B cell (primary cell): ENCODE measurements around the gene SRC. TPM values are rescaled to one million over a fixed set of nuclear protein-coding genes. Genes with fewer than 3 reads are reported as not detected.

Experiments
- ATAC-seq: fragments of 200-7000 bp; cut with Tn5 transposase; one replicate; pipeline ENCODE4 v1.10.0; 2021; ENCODE audit warnings: low read depth, mild to moderate bottlenecking, moderate number of reproducible peaks, moderate library complexity
- CTCF ChIA-PET: fragments of 350-600 bp; sonication (Branson Sonifier 250); formaldehyde crosslinking; loops from one replicate; lab custom pipeline; 2021; ENCODE audit warnings: antibody characterized with exemption, inconsistent platforms; lab: Charles Lee
- POLR2A ChIA-PET: fragments of 350-600 bp; sonication (Branson Sonifier 250); formaldehyde crosslinking; loops from one replicate; lab custom pipeline; 2021; ENCODE audit warnings: antibody characterized with exemption; lab: Charles Lee
- DNase-seq: peaks from one replicate; pipeline ENCODE4 v3.0.0; 2013
- H2AFZ ChIP-seq: 2 replicates; pipeline ENCODE4 v1.6.1; 2012; ENCODE audit warnings: mild to moderate bottlenecking, low read depth, low read length; ENCODE audit not compliant: insufficient read depth, poor library complexity, severe bottlenecking
- H3K27ac ChIP-seq, 2 donors: 1 replicate in 1 of 2; 2 replicates in 1 of 2; pipeline ENCODE4 v1.5.1; 2012 to 2013; ENCODE audit warnings: low read length in 2 of 2, mild to moderate bottlenecking in 2 of 2, moderate library complexity in 1 of 2
- H3K27me3 ChIP-seq, 4 experiments: fragments of 200-600 bp in 1 of 4; sonication (generic) in 1 of 4; replicated peaks in 1 of 4; 1 replicate in 2 of 4; 2 replicates in 2 of 4; pipeline versions ENCODE4 v1.6.1 to v1.7.0; 2013 to 2016; ENCODE audit warnings: low read length in 3 of 4, mild to moderate bottlenecking in 2 of 4, mixed read lengths in 1 of 4, moderate library complexity in 1 of 4; ENCODE audit not compliant: insufficient read depth in 4 of 4, control insufficient read depth in 3 of 4; ENCODE audit errors: control extremely low read depth in 1 of 4
- H3K36me3 ChIP-seq, 2 experiments: replicated peaks in 1 of 2; 1 replicate in 1 of 2; 2 replicates in 1 of 2; pipeline versions ENCODE4 v1.6.1 to v1.7.1; 2013; ENCODE audit warnings: low read length in 1 of 2; ENCODE audit not compliant: insufficient read depth in 2 of 2, control insufficient read depth in 1 of 2; ENCODE audit errors: control extremely low read depth in 1 of 2, extremely low read depth in 1 of 2
- H3K4me1 ChIP-seq, 2 donors: fragments of 200-600 bp in 1 of 2; sonication (generic) in 1 of 2; 1 replicate in 1 of 2; 2 replicates in 1 of 2; pipeline versions ENCODE4 v1.5.1 to v1.6.1; 2013 to 2017; ENCODE audit warnings: low read length in 2 of 2; ENCODE audit not compliant: control insufficient read depth in 2 of 2, insufficient read depth in 2 of 2
- H3K4me2 ChIP-seq: replicated peaks from 2 replicates; pipeline ENCODE3; 2012; ENCODE audit warnings: mild to moderate bottlenecking, low read depth, low read length; ENCODE audit not compliant: poor library complexity, severe bottlenecking
- H3K4me3 ChIP-seq, 5 experiments: fragments of 200-600 bp in 1 of 5; sonication (generic) in 1 of 5; 1 replicate in 3 of 5; 2 replicates in 2 of 5; pipeline versions ENCODE4 v1.5.1 to v1.7.0; 2011 to 2016; ENCODE audit warnings: low read length in 4 of 5, mild to moderate bottlenecking in 4 of 5, low read depth in 2 of 5, control low read depth in 1 of 5, moderate library complexity in 1 of 5; ENCODE audit not compliant: insufficient read depth in 1 of 5; ENCODE audit errors: control extremely low read depth in 1 of 5, extremely low read depth in 1 of 5
- H3K79me2 ChIP-seq: fragments of 200-600 bp; sonication (generic); one replicate; pipeline ENCODE4 v1.6.0; 2016; ENCODE audit warnings: low read length; ENCODE audit not compliant: control insufficient read depth, insufficient read depth
- H3K9ac ChIP-seq: fragments of 200-600 bp; sonication (generic); 2 replicates; pipeline ENCODE4 v1.6.1; 2017; ENCODE audit warnings: mild to moderate bottlenecking, low read length, moderate library complexity
- H3K9me3 ChIP-seq, 3 donors: one replicate each; pipeline versions ENCODE4 v1.6.1 to v1.7.1; 2013; ENCODE audit warnings: low read length in 2 of 3; ENCODE audit not compliant: control insufficient read depth in 2 of 3, insufficient read depth in 1 of 3; ENCODE audit errors: control extremely low read depth in 1 of 3
- H4K20me1 ChIP-seq: 2 replicates; pipeline ENCODE4 v1.6.0; 2012; ENCODE audit warnings: mild to moderate bottlenecking, low read length; ENCODE audit not compliant: insufficient read depth, control insufficient read depth, poor library complexity, severe bottlenecking
- H3K27ac Mint-ChIP-seq: one replicate; pipeline ENCODE4 v1.8.0; 2021; ENCODE audit warnings: mixed read lengths
- H3K27me3 Mint-ChIP-seq: one replicate; pipeline ENCODE4 v1.8.0; 2021; ENCODE audit warnings: mixed read lengths
- H3K4me1 Mint-ChIP-seq: one replicate; pipeline ENCODE4 v1.8.0; 2021; ENCODE audit warnings: mixed read lengths
- H3K4me3 Mint-ChIP-seq: one replicate; pipeline ENCODE4 v1.8.0; 2021; ENCODE audit warnings: mixed read lengths
- H3K9me3 Mint-ChIP-seq: one replicate; pipeline ENCODE4 v1.8.0; 2022; ENCODE audit warnings: mixed read lengths; ENCODE audit not compliant: insufficient read depth
- CTCF ChIP-seq: fragments of 200-600 bp; IDR thresholded peaks from one replicate; pipeline ENCODE4 v1.8.0; 2022; ENCODE audit warnings: antibody characterized with exemption, mild to moderate bottlenecking
- EZH2 ChIP-seq: IDR thresholded peaks from 2 replicates; pipeline ENCODE4 v1.6.1; 2012; ENCODE audit warnings: borderline replicate concordance, low read depth, mild to moderate bottlenecking, moderate library complexity, low read length; ENCODE audit not compliant: insufficient read depth, poor library complexity, severe bottlenecking
- WGBS: methylation state at CpG from one replicate; pipeline ENCODE4 v1.1.5; 2013; ENCODE audit warnings: missing lambda C conversion rate; ENCODE audit not compliant: insufficient coverage; 5-methylcytosine and 5-hydroxymethylcytosine counted together
- intact Hi-C: fragments of 100-400 bp; cut with micrococcal nuclease; formaldehyde crosslinking; loops from one replicate; pipeline ENCODE4 v1.10.0; 2022
- polyA plus RNA-seq: library from polyadenylated mRNA; depleted of rRNA; stranded (reverse); fragments of >200 nt; gene quantifications from 2 replicates; pipeline ENCODE4 v1.2.3, GENCODE V29; 2012
- total RNA-seq, 2 donors: library from RNA; stranded (reverse); fragments of 120-200 nt in 1 of 2; gene quantifications; 1 replicate in 1 of 2; 2 replicates in 1 of 2; pipeline versions ENCODE4 v1.2.3 to v1.2.4, GENCODE V29; 2013 to 2022

The SRC gene
- total and polyA plus RNA-seq, 2 donors (not counting 1 experiment from before 2014, with no cell fraction given), result 6.5 to 16.8 TPM

- Histone ChIP-seq H3K79me2 (no peaks in the 10 kb centered on the region), H3K27ac (no peak overlapping the region), H2AFZ (no peak overlapping the region), H3K4me2 (no peak overlapping the region), H3K36me3 (no peaks in the 10 kb centered on the region), H3K4me1 (peaks cover 15 to 16% of the 10 kb centered on the region in 2 donors), H3K9ac (no peak overlapping the region), H3K9me3 (peaks cover 0 to 3% (median 0%) of the 10 kb centered on the region in 3 donors), H3K27me3 (peaks cover 0 to 5% (median 1%) of the 10 kb centered on the region in 4 experiments), H3K4me3 (no peak overlapping the region), H4K20me1 (no peaks in the 10 kb centered on the region)
- no peak for ATAC-seq
- intact Hi-C loops, result no loop called here
- TF ChIP-seq EZH2 (no peak), CTCF (no peak)
- Mint-ChIP-seq H3K9me3 (no peaks in the 10 kb centered on the region), H3K27ac (no peak overlapping the region), H3K4me3 (no peak overlapping the region), H3K4me1 (no peaks in the 10 kb centered on the region), H3K27me3 (peaks cover 9% of the 10 kb centered on the region)
- ChIA-PET CTCF (interaction anchor here (0.9 kb wide), 1 partner anchor 117 kb away, joined by 3 read pairs; no protein-coding TSS in a partner anchor), POLR2A (no interaction called here)
- DNase-seq, result no peak
- WGBS, result 91% methylated on average over 27 of the region's 27 CpGs
Measured at GRCh38 chr20:37416100-37416847, 70.3 kb downstream of the SRC start.

GRCh38 chr20:37416848-37417616 is 71.1 kb downstream of the SRC start:
- Histone ChIP-seq H3K4me2 (no peak overlapping the region), H3K27me3 (peaks cover 0 to 10% (median 3%) of the 10 kb centered on the region in 4 experiments), H3K79me2 (no peaks in the 10 kb centered on the region), H3K36me3 (no peaks in the 10 kb centered on the region), H2AFZ (no peak overlapping the region), H3K4me1 (peaks cover 10% of the 10 kb centered on the region in 2 donors), H3K27ac (no peak overlapping the region), H3K9me3 (peaks cover 0 to 3% (median 0%) of the 10 kb centered on the region in 3 donors), H3K4me3 (no peak overlapping the region), H3K9ac (no peak overlapping the region), H4K20me1 (no peaks in the 10 kb centered on the region)
- H3K9me3 Mint-ChIP-seq, result no peaks in the 10 kb centered on the region
- POLR2A ChIA-PET, result no interaction called here
- H3K27me3 Mint-ChIP-seq, result peaks cover 14% of the 10 kb centered on the region
- 97% methylated on average over 17 of the region's 22 CpGs for WGBS
- H3K4me1 Mint-ChIP-seq, result no peaks in the 10 kb centered on the region
- CTCF ChIA-PET, result no interaction called here
- DNase-seq, result no peak
- H3K27ac Mint-ChIP-seq, result no peak overlapping the region
- ATAC-seq, result no peak
- TF ChIP-seq CTCF (no peak), EZH2 (no peak)
- no peak overlapping the region for H3K4me3 Mint-ChIP-seq
- intact Hi-C loops, result no loop called here
